22Rv1 (cell line): Measurements from ENCODE around the gene LMTK2.

Source experiments
- CTCF ChIP-seq: fragments of 450-650 bp; IDR thresholded peaks from 2 replicates; pipeline ENCODE4 v1.5.1; 2017; ENCODE audit warnings: mild to moderate bottlenecking
- ZFX ChIP-seq: fragments of 450-650 bp; IDR thresholded peaks from 2 replicates; pipeline ENCODE4 v1.6.1; 2017; ENCODE audit warnings: antibody characterized with exemption, borderline replicate concordance

- peak; percentile 11; the same call in 1 of the 2 replicates for TF ChIP-seq CTCF
- no peak for TF ChIP-seq ZFX
Observed at GRCh38 chr7:98211221-98211675, 104.6 kb downstream of the LMTK2 start, which contains the start of gene BHLHA15.
